Keratinocyte (primary cell): ENCODE data around the gene BFSP2. TPM values are rescaled to one million over a fixed set of nuclear protein-coding genes. Genes with fewer than 3 reads are reported as not detected.

Experiments
- DNase-seq: peaks from one replicate; pipeline ENCODE4 v3.0.0-alpha.2; 2011; ENCODE audit warnings: low read depth, missing footprints, low spot score
- FAIRE-seq: peaks from 2 replicates; lab custom pipeline; 2011; peaks lifted over from hg19 to GRCh38; lab: Jason Lieb, UNC
- H2AFZ ChIP-seq: 2 replicates; pipeline ENCODE4 v1.6.0; 2012; ENCODE audit warnings: low read length, control low read depth, inconsistent platforms; ENCODE audit not compliant: control insufficient read depth
- H3K27ac ChIP-seq: 2 replicates; pipeline ENCODE4 v1.5.1; 2011; ENCODE audit warnings: low read length; ENCODE audit not compliant: control insufficient read depth, insufficient read depth
- H3K27me3 ChIP-seq: 3 replicates; pipeline ENCODE4 v1.6.0; 2011; ENCODE audit warnings: low read length; ENCODE audit not compliant: control insufficient read depth, insufficient read depth; ENCODE audit errors: extremely low read depth
- H3K36me3 ChIP-seq, 2 experiments: 2 replicates in 1 of 2; 3 replicates in 1 of 2; pipeline ENCODE4 v1.5.1; 2011; ENCODE audit warnings: low read length in 2 of 2, mild to moderate bottlenecking in 1 of 2; ENCODE audit not compliant: control insufficient read depth in 2 of 2, insufficient read depth in 2 of 2; ENCODE audit errors: extremely low read depth in 1 of 2
- H3K4me1 ChIP-seq: 3 replicates; pipeline ENCODE4 v1.5.1; 2011; ENCODE audit warnings: low read length; ENCODE audit not compliant: control insufficient read depth, insufficient read depth; ENCODE audit errors: extremely low read depth
- H3K4me2 ChIP-seq: 3 replicates; pipeline ENCODE4 v1.6.0; 2011; ENCODE audit warnings: low read depth, low read length; ENCODE audit not compliant: control insufficient read depth, insufficient read depth; ENCODE audit errors: extremely low read depth
- H3K4me3 ChIP-seq, 3 experiments: fragments of 200-600 bp in 1 of 3; sonication (generic) in 1 of 3; 2 replicates in 2 of 3; 3 replicates in 1 of 3; pipeline ENCODE4 v1.5.1; 2011 to 2016; ENCODE audit warnings: low read length in 3 of 3, mild to moderate bottlenecking in 3 of 3, control low read depth in 2 of 3, inconsistent platforms in 1 of 3, low read depth in 1 of 3, mixed read lengths in 1 of 3, mixed run types in 1 of 3, moderate library complexity in 1 of 3; ENCODE audit not compliant: control insufficient read depth in 2 of 3, insufficient read depth in 2 of 3; ENCODE audit errors: extremely low read depth in 1 of 3
- H3K79me2 ChIP-seq: 2 replicates; pipeline ENCODE4 v1.6.0; 2012; ENCODE audit warnings: low read length; ENCODE audit not compliant: control insufficient read depth, insufficient read depth
- H3K9ac ChIP-seq: 3 replicates; pipeline ENCODE4 v1.6.0; 2011; ENCODE audit warnings: low read length; ENCODE audit not compliant: control insufficient read depth, insufficient read depth; ENCODE audit errors: extremely low read depth
- H3K9me1 ChIP-seq: 3 replicates; pipeline ENCODE4 v1.6.0; 2011; ENCODE audit warnings: low read length; ENCODE audit not compliant: control insufficient read depth, insufficient read depth; ENCODE audit errors: extremely low read depth
- H3K9me3 ChIP-seq: 2 replicates; pipeline ENCODE4 v1.5.1; 2012; ENCODE audit warnings: low read depth, low read length; ENCODE audit not compliant: control insufficient read depth
- H4K20me1 ChIP-seq: 3 replicates; pipeline ENCODE4 v1.6.0; 2011; ENCODE audit warnings: low read length; ENCODE audit not compliant: control insufficient read depth, insufficient read depth; ENCODE audit errors: extremely low read depth
- EZH2 ChIP-seq: IDR thresholded peaks from one replicate; pipeline ENCODE4 v1.6.1; 2012; ENCODE audit warnings: inconsistent platforms, mild to moderate bottlenecking, low read length, moderate library complexity
- dilution Hi-C: fragments of 300-500 bp; cut with MboI; formaldehyde crosslinking; loops from one replicate; pipeline ENCODE4 v1.7.0; 2020; ENCODE audit warnings: low sequenced_read_pairs; ENCODE audit not compliant: extremely low pct_ligation_motif_present
- polyA plus RNA-seq, 5 experiments: library from polyadenylated mRNA; depleted of rRNA in 3 of 5; stranded (reverse) in 3 of 5; stranded (forward) in 1 of 5; unstranded in 1 of 5; fragments of >200 nt; gene quantifications; 1 replicate in 1 of 5; 2 replicates in 3 of 5; 3 replicates in 1 of 5; pipeline versions ENCODE4 v1.2.1 to v1.2.3, GENCODE V29; 2011 to 2012; ENCODE audit warnings: missing spikeins in 2 of 5, low read depth in 1 of 5, low replicate concordance in 1 of 5
- TF ChIP-seq, protein P1 (sequence below), 3 experiments: IDR thresholded peaks in 1 of 3; conservative IDR thresholded peaks in 1 of 3; optimal IDR thresholded peaks in 1 of 3; 2 replicates in 2 of 3; 3 replicates in 1 of 3; pipeline versions ENCODE3 to v1.5.1; 2011; ENCODE audit warnings: low read length in 3 of 3, mild to moderate bottlenecking in 3 of 3, moderate library complexity in 2 of 3, control low read depth in 1 of 3, inconsistent platforms in 1 of 3; ENCODE audit not compliant: insufficient read depth in 2 of 3; ENCODE audit errors: extremely low read depth in 1 of 3

The BFSP2 gene
- polyA plus RNA-seq, 1 donor (not counting 4 experiments of a cell fraction or from before 2014, with no cell fraction given) = not detected

DNA sequence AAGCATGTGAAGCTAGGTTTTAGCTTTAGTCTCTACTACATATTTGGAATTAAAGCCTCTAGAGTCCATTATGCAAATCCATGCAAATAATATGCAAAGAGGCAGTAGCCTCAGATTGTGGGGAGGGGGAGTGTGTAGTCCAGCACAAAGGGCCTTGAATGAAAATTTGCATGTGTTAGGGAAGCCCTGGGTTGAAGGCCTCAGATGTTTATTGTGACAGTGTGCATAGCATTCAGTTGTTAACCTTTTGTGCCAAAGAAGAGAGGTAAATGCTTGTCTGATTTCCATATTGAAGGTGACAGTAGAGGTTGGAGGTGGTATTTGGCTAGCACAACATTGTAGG lies 24.5 kb upstream of the BFSP2 start:
- FAIRE-seq = no peak
- no peaks in the 10 kb centered on the region for H3K79me2 ChIP-seq
- H3K9me1 ChIP-seq = no peaks in the 10 kb centered on the region
- no peak overlapping the region for H3K9ac ChIP-seq
- H3K9me3 ChIP-seq = no peaks in the 10 kb centered on the region
- peaks cover under 1% of the 10 kb centered on the region for H3K27me3 ChIP-seq
- H4K20me1 ChIP-seq = no peaks in the 10 kb centered on the region
- no peak for DNase-seq
- dilution Hi-C loops = no loop called here
- H3K4me2 ChIP-seq = no peak overlapping the region
- no peak overlapping the region for H3K27ac ChIP-seq
- no peak overlapping the region for H2AFZ ChIP-seq
- TF ChIP-seq, protein P1, sequence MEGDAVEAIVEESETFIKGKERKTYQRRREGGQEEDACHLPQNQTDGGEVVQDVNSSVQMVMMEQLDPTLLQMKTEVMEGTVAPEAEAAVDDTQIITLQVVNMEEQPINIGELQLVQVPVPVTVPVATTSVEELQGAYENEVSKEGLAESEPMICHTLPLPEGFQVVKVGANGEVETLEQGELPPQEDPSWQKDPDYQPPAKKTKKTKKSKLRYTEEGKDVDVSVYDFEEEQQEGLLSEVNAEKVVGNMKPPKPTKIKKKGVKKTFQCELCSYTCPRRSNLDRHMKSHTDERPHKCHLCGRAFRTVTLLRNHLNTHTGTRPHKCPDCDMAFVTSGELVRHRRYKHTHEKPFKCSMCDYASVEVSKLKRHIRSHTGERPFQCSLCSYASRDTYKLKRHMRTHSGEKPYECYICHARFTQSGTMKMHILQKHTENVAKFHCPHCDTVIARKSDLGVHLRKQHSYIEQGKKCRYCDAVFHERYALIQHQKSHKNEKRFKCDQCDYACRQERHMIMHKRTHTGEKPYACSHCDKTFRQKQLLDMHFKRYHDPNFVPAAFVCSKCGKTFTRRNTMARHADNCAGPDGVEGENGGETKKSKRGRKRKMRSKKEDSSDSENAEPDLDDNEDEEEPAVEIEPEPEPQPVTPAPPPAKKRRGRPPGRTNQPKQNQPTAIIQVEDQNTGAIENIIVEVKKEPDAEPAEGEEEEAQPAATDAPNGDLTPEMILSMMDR (optimal IDR thresholded peaks at IDR 0.05 in 1 of 3, IDR thresholded peaks at IDR 0.05 in 1 of 3, conservative IDR thresholded peaks at IDR 0.05 in 1 of 3; ENCODE audit: extremely low read depth in 1 of 3, insufficient read depth in 2 of 3, low read length in 3 of 3) = no peak
- no peak for TF ChIP-seq EZH2
- no peaks in the 10 kb centered on the region for H3K36me3 ChIP-seq
- H3K4me3 ChIP-seq = no peak overlapping the region
- H3K4me1 ChIP-seq = no peaks in the 10 kb centered on the region

DNA sequence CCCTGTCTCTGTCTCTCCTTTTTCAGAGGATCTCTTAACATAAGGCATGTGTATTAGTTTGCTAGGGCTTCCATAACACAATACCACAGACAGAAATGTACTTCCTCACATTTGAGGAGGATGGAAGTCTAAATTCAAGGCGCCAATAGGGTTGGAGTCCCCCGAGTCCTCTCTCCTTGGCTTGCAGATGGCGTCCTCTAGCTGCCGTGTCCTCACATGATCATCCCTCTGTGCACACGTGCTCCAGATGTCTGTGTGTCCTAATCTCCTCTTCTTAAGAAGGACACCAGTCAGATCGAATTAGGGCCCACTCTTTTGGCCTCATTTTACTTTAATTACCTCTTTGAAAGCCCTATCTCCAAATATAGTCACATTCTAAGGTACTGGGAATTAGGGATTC lies 23.0 kb upstream of the BFSP2 start:
- dilution Hi-C loops = no loop called here
- Histone ChIP-seq H2AFZ (no peak overlapping the region), H3K27ac (no peak overlapping the region), H3K36me3 (no peaks in the 10 kb centered on the region), H3K4me1 (no peaks in the 10 kb centered on the region), H3K4me2 (no peak overlapping the region), H3K27me3 (peaks cover 15% of the 10 kb centered on the region), H3K4me3 (no peak overlapping the region), H3K9ac (no peak overlapping the region), H4K20me1 (no peaks in the 10 kb centered on the region), H3K9me3 (no peaks in the 10 kb centered on the region), H3K79me2 (no peaks in the 10 kb centered on the region), H3K9me1 (no peaks in the 10 kb centered on the region)
- TF ChIP-seq, protein P1 (optimal IDR thresholded peaks at IDR 0.05 in 1 of 3, IDR thresholded peaks at IDR 0.05 in 1 of 3, conservative IDR thresholded peaks at IDR 0.05 in 1 of 3; ENCODE audit: extremely low read depth in 1 of 3, insufficient read depth in 2 of 3, low read length in 3 of 3) = peak in 1 of 3 experiments; percentile 24
- TF ChIP-seq EZH2 = no peak
- FAIRE-seq (no peak), DNase-seq (no peak)
